PC-9 (cell line): Measurements from ENCODE around the gene CDKN3.

Source experiments
- EZH2 ChIP-seq: fragments of 200-600 bp; sonication (generic); IDR thresholded peaks from 2 replicates; pipeline ENCODE4 v1.8.0; 2017; ENCODE audit warnings: antibody characterized with exemption, low read depth
- TF ChIP-seq, protein P1 (sequence below): fragments of 200-600 bp; sonication (generic); conservative IDR thresholded peaks from 2 replicates; pipeline ENCODE4 v1.6.1; 2017; ENCODE audit warnings: mixed run types, antibody characterized with exemption, mild to moderate bottlenecking, moderate library complexity

DNA sequence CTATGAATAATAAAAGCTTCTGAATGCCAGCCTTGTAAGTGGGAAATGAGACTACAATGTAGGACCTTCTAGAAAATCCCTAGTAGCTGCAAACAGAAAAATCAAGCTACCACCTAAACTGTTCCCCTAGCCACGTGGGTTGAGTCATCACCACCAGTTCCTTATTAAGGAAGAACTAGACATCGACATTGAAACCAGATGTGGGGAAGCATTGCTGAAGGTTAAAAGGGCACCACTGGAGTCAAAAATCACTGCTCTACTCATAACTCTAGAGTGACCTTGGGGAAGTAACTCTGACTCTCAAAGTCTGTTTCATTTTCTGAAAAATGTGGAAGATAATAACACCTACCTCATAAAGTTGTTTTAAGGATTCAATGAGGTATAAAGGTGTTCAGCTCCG lies 53.7 kb downstream of the CDKN3 start:
- TF ChIP-seq, protein P1, sequence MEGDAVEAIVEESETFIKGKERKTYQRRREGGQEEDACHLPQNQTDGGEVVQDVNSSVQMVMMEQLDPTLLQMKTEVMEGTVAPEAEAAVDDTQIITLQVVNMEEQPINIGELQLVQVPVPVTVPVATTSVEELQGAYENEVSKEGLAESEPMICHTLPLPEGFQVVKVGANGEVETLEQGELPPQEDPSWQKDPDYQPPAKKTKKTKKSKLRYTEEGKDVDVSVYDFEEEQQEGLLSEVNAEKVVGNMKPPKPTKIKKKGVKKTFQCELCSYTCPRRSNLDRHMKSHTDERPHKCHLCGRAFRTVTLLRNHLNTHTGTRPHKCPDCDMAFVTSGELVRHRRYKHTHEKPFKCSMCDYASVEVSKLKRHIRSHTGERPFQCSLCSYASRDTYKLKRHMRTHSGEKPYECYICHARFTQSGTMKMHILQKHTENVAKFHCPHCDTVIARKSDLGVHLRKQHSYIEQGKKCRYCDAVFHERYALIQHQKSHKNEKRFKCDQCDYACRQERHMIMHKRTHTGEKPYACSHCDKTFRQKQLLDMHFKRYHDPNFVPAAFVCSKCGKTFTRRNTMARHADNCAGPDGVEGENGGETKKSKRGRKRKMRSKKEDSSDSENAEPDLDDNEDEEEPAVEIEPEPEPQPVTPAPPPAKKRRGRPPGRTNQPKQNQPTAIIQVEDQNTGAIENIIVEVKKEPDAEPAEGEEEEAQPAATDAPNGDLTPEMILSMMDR = no peak
- no peak for TF ChIP-seq EZH2
